ENCODE data around the gene STRN3.

- TF ChIP-seq POLR2A (IDR thresholded peaks at IDR 0.05; ENCODE audit: low read depth, low read length) = peak; percentile 83
- peak; percentile 60; the same call in 1 of the 2 replicates for TF ChIP-seq TAF1 (IDR thresholded peaks at IDR 0.05; ENCODE audit: borderline replicate concordance, low read depth, low read length)
- TF ChIP-seq POLR2AphosphoS5 (IDR thresholded peaks at IDR 0.05; ENCODE audit: low read depth, low read length) = peak; percentile 73
Measured at GRCh38 chr14:31026450-31027235, 464 bp upstream of the STRN3 start.
